HG02885 (cell line): ENCODE results near the gene TOP2B.
A peak's percentile ranks its signal among the peaks of the same experiment; 100 is the strongest.

ENCODE experiments used
- ATAC-seq: cut with Tn5 transposase; IDR thresholded peaks from one replicate; pipeline ENCODE4 v1.9.1; 2021; ENCODE audit warnings: mild to moderate bottlenecking; ENCODE audit not compliant: unreplicated experiment, poor library complexity

TOP2B gene

DNA sequence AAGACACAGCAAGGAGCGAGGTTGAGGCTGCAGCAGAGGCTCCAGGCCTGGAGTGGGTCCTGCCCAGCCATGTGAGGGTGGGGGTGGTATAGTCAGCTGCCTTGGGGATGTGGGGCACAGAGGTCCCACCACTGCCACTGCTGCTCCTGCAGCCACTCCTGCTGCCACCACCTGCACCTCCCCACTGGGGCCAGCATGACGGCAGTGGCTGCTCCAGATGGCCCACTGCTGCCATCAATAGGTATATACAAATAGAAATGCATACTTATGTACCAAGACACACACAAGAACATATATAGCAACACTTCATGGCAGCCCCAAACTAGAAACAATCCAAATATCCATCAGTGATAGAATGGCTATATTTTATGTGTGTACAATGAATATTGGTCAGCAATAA, 10.0 kb upstream of the TOP2B start:
- ATAC-seq, result no peak

DNA sequence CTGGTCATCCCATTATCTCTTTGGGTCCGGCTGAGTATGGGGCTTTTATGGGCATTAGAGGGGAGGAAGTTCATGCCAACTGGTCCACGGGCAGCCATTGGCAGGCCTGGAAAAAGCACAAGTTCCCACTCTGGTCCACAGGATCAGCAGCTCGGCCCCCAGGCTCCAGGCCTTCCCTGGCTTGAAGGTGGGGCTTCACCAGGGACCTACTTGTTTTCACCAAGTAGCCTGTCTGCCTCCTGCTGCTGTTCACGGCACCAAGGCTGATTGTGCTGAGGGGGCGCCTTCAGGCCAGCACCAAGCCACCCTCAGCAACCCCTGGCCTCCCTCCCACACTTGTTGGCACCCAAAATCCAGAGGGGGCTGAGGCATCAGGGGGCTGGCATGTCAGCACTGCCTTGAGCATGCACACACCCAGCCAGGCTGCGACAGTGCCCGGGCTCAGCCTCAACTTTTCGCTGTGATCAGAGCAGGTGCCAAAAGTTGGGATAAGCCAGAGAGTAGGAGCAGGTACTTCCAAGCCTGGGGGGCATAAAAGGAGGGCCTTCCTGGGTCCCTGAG, 9.1 kb upstream of the TOP2B start:
- no peak for ATAC-seq

DNA sequence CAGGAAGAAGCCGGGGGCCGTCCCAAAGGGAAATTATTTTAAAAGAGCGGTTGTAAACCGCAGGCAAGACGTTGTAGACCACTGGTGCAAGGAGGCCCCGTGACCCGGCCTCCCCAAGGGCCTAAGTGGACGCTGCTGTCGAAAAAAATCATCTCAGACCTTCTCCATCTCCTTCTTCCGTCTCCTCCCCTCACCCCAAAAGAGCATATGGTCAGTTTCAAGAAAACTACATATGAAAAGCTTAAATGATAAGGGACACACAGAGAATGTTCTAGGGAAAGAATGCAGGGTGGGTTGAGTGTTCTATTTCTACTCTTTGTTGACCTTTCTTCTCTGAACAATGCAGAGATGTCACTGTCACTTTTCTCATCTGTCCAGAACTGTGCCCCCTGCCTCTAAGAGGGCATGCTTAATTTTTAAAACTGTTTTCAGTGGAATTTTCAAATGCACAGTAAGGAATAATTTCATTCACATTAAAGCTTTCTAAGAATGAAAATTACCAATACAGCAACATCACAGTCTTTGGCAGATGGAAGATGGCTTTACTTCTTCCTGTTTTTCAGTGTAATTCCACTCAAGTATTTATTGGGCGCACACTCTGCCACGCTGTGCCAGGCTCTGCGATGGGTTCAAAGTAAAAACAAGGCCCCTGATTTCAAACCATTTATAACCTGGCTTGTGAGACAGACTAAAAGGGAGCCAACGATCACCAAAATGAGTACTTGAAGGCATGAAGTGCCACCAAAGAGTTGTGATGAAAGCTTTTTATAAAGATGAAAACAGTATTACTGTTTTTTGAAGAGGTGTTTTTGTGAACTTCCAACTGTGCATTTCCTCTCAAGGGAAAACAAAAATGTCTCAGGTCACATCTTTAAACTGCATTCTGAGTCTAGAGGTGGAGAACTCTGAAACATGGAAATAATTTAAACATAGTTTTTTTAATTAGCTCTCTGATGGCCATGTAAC, 891 bp upstream of the TOP2B start:
- ATAC-seq, result peak; percentile 28

DNA sequence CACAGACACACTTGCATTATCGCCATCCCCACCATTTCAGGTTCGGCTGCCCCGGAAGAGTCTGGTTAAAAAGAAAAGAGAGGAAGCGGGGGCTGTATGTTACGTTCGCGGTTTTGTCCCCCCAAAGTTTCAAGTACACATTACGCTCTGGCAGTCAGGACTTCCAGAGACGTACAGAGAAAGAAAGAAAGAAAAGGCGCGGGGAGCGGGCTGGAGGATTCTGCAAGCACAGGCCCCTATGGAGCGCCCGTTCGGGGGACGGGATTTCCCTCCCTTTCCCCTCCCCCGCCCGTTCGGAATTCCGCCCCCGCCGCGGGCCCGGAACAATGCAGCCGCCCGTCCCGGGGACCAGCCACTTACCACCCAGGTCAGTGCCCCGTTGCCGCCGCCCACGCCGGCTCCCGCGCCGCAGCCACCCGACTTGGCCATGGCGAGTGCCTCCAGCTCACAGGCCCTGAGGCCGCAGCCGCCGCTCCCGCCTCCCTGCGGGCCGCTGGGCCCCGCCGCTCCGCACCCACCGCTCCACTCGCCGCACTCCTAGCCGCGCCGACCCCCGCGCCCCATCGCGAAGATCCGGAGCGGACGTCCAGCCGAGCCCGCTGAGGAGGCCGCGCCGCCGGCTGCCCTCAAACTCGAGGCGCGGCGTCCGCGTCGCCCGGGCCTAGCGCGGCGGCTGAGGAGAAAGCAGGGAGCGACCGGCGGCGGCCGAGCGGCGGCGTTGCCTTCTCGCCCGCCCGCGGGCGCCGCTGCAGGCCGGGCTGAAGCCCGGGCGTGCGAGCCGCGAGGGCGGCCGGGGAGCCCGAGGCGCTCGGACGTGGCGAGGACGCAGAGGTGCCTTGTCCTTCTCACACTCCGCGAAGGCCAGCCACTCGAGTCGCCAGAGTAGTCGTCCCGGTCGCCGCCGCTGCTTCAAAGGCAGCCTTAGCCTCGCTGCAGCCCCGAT, 567 bp downstream of the TOP2B start:
- peak; percentile 43 for ATAC-seq

DNA sequence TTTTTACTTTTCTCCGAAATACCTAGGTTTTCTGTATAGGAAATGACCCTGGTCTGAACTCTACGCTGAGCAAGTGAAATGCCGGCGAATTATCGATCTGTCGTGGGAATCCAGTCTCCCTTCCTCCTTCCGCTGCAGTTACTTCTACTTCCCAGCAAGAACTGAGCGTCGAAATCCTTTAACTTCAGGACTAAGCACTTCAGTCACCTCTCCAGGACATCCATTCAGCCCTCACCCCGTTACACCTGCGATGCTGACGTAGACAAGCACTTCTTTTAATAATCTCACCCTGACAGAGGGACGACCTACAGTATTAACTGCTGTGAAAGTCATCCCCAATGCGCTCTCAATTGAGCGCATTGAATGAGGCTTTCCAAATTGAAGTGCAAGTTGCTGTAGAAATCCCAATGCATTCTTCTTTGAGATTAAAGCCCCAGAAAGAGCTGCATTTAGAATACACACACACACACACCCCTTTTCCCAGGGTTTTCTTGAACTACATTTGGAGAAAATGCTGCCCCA, 1.3 kb downstream of the TOP2B start:
- peak; percentile 18 for ATAC-seq

DNA sequence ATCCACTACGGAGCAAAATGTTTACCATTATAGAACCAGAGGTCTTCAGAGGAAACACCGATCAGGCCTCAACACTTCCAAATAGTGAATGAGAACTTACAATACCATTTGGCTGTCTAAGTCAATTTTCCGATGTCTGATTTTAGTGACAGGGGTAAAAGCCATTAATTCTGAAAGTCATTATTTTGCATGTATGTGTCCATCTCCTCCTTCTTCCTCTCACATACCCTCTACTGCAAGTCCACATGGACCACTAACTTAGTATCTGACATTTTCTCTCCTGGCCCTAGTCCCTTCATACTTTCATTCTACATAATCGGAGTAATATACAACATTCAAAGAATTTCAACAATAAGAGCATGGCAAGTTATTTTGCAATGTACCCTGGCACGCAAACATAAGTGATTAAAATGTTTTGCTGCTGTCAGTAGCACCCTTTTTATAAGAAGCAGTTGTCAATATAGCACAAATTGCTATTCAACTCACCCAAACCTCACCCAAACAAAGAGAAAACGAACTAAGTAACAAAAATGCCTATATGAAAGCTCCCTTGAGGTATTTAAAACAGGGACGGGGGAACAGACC, 1.9 kb downstream of the TOP2B start:
- ATAC-seq, result no peak

DNA sequence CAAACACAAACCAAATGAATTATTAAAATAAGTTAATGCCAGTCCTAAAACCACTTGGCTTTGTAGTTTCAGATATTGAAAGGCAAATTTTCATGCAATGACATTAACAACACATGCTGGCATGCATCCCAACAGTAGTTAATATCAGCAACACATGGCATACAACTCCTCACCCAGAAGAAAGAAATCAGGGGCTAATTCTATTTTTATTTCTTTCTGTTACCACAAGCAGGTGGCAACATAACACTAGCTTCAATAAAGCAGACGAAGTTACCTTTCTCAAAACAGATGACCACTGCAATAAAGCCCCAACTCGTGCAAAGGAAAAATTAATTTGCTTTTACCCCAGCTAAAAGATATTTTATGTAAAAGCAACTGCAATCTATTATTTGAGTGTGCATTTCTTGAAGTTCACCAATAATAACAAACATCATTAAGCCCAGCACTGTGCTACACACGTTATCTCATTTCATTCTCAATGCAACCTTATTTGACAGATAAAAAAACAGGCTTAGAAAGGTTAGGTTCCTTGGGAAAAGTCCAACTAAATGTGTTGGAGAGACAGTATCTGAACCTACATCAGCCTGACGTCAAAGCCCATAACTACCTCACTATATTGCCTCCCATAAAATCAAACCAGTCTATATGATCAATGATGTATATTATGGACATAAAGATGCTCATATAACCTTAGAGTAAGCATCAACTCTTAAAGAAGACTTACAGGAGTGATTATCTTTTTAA, 2.8 kb downstream of the TOP2B start:
- ATAC-seq, result no peak

DNA sequence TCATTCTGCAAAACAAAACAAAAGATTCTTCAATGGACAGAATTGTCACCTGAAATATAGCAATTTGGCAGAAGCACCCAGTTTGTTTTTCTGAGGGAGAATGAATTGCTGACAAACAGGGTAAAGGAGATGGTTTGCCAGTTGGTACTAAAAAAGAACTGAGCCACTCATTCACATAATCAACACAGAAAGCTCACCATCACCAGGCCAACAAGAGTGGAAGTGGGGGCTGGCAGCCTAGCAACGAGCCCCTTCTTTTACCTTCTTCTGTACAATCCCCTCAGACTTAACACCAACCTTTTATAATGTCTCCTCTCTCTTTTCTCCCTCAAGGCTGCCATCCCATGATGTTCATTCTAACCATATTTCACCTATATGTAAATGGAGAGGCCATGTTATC, 5.9 kb downstream of the TOP2B start:
- no peak for ATAC-seq

DNA sequence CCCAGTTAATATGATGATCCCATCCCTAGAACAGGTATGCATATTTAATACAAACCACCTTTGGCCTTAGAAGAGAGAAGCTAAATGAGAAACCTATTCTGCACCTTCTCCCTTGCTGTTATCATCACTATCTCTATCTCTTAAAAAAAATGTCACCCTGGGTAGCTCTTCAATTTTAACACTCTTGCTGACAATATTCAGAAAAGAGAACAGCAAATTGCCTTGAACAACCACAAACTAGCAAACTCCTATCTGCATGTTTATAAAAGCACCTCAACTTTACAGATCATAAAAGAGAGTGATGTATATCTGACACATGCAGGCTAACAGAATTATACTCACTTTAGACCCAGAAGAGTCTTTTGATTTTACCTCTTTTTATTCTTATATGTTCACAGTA, 7.4 kb downstream of the TOP2B start:
- no peak for ATAC-seq

DNA sequence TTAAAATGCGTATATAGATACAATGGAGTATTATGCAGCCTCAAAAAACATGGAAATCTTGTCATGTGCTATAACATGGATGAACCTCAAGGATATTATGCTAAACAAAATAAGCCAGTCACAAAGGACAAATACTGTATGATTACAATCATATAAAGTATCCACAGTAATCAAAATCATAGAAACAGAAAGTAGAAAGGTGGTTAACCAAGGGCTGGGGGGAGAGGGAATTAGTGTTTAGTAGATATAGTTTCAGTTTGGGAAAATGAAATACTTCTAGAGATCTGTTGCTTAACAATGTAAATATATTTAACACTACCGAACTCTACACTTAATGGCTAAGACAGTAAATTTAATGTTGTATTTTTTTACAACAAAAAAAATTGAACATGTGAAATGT, 9.0 kb downstream of the TOP2B start:
- no peak for ATAC-seq

DNA sequence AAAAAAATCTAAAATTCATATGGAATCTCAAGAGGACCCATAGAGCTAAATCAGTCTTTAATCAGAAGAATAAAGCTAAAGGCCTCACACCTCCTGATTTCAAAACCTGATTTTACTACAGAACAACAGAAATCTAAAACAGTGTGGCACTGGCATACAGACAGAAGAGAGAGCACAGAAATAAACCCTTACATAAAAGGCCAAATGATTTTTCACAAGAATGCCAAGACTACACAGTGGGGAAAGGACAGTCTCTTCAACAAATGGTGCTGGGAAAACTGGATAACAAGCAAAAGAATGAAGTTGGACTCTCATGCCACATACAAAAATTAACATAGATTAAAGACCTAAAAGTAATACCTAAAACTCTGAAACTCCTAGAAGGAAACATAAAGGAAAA, 10.1 kb downstream of the TOP2B start:
- no peak for ATAC-seq

DNA sequence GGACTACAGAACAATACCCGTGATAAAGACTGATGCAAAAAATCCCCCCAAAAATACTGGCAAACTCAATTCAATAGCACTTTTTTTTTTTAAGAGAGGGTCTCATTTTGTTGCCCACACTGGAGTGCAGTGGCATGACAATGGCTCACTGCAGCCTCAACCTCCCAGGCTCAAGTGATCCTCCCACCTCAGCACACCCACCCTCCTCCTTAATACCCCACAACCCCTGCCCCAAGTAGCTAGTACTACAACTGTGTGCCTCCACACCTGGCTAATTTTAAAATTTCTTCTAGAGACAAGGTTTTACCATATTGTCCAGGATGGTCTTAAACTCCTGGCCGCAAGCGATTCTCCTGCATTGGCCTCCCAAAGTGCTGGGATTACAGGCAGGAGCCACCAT, 11.4 kb downstream of the TOP2B start:
- ATAC-seq, result no peak

DNA sequence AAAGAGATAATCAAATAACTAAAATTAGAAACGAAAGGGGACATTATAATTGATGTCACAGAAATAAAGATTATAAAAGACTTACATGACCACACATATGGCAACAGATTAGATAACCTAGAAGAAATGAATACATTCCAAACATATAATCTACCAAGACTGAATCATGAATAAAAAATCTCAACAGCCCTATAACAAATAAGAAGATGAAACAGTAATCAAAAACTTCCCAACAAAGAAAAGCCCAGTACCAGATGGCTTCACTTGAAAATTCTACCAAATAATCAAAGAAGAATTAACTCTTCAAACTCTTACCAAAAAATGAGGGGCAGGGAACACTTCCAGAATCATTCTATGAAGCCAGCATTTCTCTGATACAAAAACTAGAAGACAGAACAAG, 11.8 kb downstream of the TOP2B start:
- ATAC-seq, result no peak

DNA sequence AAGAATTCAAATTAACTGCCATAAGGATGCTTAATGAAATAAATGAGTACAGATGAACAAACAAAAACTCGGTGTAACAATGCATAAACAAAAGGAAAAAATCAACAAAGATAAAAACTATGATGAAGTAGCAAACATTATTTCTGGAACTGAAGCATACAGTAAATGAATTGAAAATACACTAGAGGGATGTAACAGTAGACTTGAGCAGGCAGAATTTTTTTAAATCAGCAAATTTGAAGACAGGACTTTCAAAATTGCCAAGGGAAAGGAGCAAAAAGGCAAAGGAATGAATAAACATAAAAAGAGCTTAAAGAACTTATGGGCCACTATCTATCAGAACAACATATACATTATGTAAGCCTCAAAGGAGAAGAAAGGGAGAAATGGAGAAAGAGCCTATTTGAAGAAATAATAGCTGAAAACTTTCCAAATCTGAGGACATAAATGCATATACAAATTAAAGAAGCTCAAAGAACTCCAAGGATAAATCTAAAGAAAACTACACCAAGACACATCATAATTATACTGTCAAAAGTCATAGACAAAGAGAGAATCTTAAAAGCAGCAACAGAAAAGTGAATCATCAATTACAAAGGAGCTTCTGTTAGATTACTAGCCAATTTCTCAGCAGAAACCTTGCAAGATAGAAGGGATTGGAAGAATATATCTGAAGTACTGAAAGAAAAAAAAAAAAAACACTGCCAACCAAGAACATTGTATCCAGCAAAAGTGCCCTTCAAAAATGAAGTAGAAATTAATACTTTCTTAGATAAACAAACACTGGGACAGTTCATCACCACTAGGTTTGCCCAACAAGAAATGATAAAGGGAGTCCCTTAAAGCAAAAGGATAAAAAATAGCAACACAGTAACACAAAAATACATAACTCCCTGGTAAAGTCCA, 15.5 kb downstream of the TOP2B start:
- ATAC-seq, result no peak

DNA sequence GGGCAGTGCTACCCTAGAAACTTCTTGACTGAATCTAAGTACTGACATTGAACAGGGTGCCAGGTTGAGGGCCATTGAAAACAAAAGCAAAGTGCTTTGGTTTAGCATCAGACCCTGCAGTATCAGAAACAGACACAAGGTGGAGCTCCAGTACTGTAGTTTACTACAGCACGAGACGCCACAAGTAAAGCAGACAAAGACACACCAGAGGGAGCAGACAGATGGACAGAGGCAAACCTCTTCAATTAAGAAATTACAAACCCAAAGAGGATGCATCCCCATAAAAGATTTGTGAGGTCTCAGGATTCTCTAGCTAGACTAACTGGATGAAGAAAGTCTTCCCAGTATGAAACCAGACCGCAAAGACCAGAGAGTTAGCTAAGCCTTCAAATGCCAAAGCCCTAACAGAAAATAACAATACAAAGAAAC, 16.6 kb downstream of the TOP2B start:
- ATAC-seq, result peak; percentile 96

DNA sequence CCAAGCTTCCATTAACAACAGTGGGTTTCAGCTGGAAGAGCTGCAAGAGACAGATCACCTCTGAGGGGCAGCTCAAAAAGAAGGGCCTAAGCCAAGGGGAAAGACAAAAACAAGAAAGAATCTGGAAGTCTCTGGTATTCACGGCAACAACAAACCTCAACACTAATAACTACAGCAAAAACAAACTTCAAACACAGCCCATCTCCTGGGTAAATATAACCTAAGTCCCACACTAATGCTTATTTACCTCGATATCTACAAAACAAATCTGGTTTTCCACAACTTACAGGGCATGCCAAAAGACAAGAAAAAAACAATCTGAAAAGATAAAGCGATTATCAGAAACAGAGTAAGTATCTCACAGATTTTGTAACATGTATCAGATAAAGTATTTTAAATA, 29.7 kb downstream of the TOP2B start:
- no peak for ATAC-seq

DNA sequence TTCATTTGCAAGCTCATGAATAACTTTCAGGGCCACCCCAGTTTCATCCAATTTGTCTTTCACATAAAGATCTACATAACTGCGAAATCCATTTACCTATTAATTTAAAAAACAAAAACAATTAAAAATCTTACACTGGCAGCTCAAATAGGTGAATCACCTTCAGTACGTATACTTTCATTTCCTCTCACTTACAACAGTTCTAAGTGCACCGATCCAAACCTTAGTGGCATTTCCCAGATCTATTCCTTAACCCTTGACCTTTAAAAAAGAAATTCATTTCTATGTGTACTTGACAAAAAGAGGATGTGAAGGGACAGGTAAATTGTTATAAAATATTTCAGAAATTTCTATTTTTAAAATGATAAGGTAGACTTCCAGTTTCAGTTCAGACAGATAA, 30.8 kb downstream of the TOP2B start:
- no peak for ATAC-seq

DNA sequence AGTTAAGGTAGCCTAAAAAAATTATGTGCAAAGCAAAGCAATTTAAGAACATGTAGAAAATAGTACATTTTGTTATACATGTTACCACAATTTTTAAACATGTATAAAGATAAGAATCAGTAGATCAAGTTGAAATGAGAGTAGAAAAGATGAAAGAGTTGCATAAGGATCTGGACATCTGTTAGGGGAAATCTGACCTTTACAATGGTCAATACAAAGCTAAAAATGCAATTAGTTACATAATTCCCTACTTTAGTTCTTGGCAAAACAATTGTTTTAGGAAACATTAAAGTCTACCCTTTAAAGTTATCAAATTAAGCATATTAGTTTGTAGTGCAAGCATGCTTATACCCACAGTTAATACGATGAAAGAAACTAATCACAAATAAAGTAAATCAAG, 32.7 kb downstream of the TOP2B start:
- ATAC-seq, result no peak

DNA sequence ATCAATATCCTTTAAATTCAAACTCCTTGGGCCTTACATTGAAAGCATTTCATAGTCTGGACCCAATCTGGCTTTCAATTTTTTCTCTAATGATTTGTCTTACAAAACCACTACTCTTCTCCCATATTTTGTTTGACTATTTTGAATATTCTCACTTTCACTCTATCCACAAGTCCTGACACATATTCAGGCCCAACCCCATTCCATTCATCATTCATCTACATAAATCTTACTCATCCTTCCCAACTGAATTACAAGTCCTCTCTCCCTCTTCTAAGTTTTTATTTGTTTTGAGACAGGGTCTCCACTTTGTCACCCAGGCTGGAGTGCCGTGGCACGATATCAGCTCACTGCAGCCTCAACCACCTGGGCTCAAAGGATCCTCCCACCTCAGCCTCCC, 43.6 kb downstream of the TOP2B start:
- ATAC-seq, result no peak
